ENCODE data around the gene SBF2.
"Not testable (repeated sequence)": the region's sequence is repeated elsewhere in the genome, so short reads cannot be mapped to it uniquely, and the experiment has no call there.

SBF2 gene

DNA sequence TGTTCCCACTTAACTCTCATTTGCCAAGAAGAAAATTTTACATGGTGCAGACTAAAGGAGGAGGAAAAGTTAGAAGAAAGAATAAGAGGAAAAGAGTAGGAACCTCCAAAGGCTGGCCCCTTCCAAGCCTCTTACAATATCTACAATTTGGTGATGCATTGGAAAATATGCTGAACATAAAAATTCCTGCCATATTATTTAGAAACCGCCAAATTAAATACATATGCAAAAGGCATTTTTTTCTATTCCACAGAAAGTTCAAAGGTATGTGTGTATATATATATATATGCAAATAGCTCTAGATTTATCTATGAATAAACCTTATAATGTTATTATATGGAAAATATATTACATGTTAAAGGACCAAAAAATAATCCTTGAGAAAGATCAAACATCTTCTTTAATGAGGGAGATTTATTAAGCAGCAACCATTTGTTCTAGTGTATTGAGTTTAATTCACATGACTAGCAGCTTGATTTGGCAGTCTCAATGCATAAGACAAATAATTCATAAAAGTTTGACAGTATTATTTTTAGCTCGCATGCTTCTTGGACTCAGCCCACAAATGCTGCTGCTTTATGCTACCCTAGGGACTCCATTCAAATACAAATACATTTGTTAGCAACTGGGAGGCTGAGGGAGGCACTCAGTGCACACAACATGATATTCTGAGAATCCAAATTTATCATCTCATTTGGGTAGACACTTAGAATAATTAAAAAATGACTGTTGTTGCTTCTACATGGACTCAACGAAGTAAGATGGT, 184.9 kb downstream of the SBF2 start:
- no peak for DNase-seq

DNA sequence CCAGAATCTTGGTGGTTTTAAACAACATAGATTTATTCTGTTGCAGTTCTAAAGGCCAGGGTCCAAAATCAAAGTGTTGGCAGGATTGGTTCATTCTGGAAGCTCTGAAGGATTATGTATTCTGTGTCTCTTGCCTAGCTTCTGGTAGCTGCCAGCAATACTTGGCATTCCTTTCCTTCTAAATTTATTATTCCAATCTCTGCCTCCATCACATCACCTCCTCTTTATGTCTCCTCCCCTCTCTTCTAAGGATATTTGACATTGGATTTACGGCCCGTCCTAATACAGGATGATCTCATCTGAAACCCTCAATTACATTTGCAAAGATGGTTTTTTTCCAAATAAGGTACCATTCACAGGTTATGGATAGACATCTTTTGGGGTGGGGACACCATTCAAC, 186.5 kb downstream of the SBF2 start:
- DNase-seq, result no peak

DNA sequence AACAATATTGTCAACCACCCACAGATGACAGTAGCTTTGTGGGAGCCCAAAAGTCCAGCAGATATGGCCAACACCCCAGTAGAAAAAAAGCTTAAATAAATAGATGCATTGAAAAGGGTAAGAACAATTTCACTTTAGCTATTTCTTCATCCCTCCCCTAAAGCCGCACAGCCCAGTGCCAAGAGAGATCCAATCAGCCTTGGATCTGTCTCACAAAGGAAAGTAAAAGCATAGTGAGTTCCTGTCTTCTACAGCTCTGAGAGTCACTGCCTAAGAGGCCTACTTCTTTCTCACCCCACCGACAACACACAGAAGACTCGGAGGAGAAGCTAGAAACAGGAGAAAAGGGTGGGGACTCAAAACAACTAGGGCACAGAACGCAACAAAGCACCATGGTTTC, 196.4 kb downstream of the SBF2 start:
- DNase-seq, result no peak

DNA sequence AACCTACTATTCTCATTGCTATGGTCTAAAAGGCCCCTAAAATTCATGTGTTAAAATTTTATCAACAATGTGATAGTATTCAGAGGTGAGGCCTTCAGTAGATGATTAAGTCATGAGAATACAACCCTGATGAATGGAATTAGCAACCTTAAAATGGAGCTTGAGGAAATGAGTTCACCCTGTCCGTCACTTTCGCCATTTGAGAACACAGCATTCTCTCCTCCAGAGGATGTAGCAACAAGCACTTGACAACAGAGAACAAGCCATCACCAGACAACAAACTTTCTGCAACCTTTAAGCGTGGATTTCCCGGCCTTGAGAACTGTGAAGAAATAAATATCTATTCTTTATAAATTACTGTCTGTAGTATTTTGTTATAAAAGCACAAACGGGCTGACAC, 197.0 kb downstream of the SBF2 start:
- DNase-seq, result no peak

DNA sequence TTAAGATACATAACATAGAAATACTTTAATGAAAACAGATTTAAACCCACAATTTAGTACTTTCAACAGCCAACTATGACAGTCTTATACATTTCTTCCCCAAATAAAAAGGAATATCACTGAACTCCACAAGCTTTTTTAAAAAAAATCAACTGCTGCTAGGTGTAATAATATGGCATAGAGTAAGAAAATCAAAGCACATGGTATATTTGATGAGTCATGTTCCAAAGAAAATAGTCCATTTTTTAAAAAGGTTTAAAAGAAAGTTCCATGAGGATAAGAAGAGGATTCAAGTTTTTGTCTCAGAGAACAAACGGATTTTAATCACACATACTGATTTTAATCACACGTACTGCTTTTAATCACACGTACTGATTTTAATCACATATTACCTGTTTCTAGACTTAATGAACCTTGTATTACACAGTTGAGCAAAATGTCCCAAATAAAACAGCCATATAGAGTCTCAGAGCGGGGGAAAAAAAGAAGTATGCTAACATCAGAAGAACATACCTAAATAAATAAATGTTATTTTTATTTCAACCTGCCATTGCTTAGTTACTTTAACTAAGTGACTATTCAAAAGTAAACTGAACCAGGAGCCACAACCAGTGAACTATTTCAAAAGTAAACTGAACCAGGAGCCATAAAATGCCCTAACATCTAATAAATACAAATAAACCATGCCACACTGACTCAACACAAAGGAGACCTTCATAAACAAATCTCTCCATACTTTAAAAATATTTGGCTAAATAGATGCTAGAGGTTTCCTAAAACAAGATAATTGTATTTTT, 198.4 kb downstream of the SBF2 start:
- no peak for DNase-seq

DNA sequence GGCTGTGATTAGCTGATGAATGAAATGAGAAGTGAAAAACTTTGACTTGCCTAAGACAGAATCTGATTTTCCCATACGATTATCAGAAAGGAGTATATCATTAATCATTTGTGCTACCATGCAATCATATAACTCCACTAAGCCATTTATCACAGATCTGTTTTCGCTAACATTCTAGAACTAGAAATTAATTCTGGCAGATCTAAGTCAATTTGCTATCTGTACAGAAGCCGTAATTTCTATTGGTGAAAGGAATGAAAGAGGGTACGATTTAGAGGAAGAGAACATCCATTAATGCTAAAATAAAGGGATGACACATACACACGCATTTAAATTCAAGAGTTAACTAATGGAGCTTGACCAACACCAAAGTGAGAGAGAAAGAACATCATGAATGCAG, 201.6 kb downstream of the SBF2 start:
- DNase-seq, result no peak

DNA sequence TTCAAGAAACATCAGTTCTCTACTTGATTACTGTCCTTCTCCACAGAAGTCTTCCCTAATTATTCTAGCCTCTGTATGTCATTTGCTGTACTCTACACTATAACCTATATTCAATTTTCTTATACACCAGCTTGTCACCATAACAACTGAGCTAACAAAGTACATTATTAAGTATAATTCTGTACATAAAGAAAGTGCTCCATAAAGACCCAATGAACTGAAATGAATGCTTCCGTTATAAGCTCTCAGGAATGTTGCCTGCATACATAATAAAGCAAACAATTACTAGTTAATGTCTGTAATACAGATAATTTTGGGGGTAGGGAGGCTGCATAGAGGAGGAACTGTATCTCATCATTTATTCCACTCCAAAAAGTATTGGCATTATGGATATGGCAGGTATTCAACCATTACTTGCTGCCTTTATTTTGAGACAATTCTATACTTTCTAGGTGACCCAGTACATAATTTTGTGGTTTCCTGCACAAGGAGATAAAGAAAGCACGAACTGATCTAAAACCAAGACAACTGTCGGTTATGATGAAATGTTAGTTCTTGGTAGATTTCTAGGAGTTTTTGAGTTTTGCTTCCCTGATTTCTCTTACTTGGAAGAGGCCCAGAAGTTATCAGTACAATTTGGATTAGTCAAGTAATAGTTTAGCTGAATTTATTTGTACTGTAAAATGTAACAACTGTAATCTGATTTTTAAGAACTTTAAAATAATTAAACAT, 202.5 kb downstream of the SBF2 start:
- no peak for DNase-seq

DNA sequence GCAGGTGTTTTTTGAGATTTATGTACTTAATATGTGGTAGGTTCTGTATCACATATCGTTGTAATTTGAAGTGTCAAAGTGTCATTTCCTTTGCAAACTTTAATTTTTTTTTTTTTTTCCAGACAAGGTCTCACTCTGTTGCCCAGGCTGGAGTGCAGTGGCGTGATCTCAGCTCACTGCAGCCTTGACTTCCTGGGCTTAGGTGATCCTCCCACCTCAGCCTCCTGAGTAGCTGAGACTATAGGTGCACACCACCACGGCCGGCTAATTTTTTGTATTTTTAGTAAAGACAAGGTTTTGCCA, 206.1 kb downstream of the SBF2 start:
- not testable (repeated sequence) for DNase-seq

DNA sequence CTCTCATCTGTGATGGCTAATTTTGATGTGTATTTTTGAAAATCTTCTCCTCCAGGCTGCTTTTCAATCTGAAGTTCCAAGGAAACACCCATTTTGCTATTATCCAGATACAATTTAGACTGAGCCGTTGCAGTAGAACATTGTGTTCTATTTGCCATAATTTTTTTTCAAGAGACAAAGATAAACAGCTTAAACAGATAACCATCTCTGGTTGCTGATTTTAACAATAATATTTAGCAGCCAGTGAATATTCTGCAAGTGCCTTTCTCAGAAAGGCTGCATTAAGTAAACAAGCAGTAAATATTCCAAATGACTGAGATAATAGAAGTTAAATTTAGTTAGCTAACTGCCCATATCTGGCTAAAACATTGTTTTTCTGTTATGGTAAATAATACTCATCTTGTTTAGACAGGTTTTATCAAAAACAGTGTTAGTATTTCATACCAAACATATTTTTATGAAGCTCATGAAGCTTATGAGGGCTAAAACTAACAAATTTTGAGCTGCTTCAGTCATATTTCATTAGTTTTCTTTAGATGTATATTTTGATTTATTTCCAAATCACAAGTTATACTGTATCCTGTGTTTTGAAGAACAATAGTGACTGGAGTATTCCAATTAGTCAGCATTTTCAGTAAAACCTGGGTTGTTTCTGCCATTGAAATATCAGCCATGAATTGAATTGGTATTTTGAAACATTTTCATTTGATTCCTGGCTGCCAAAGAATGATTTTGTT, 206.7 kb downstream of the SBF2 start:
- DNase-seq, result no peak

DNA sequence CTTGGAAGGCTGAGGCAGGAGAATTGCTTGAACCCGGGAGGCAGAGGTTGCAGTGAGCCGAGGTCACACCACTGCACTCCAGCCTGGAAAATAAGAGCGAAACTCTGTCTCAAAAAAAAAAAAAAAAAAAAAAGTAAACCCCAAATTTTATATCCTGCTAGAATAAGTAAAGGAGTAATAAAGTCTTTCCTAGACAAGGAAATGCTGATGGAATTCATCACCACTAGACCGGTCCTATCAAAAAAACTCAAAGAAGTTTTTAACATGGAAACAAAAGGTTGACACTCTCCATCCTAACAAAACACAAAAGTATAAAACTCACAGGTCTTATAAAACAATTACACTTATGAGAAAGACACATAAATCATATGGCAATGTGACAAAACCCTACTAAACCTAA, 213.9 kb downstream of the SBF2 start:
- DNase-seq, result no peak

DNA sequence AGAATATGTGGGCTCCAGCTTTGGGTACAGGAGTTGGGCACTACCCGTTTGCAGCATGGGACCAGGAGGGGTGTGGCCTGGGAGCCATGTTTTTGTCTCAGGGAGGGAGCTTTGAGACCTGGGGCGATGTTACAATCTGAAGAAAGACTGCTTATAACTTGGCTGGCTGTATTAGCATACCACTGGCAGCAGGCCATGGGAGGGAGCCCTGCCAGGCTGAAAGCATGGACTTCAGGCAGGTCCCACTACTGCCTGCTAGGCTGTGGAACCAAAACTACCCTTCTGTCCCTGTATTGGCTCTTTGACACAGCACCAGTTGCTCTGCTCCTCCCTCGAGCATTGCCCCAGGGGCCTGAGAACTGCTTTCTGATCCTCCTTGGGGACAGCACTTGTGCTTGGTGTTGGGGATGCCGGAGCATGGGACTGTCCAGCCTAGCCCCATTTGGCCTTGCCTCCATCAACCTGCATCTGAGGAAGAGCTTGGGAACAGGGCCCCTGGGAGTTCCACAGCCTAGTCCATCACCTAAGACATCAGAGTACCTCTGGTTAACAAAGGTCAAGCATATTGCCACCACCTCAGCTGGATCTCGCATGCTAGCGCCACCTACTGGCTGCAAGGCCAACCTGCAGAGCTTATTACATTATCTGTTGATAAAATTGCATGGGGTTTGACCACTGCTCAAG, 217.4 kb downstream of the SBF2 start:
- peak; percentile 57 for DNase-seq

DNA sequence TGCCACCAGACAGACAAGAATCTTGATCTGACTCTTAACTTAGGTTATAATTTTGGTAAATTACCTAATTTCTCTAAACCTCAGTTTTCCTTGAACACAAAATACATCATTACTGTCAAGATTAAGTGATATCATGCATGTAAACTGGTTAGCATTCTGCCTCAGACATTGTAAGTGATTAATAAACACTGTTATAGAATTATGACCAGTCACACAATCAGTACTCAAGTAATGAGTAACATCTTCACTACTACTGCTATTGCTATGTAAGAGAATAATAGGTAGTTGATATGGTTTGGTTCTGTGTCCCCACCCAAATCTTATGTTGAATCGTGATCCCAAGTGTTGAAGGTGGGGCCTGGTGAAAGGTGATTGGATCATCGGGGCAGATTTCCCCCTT, 218.9 kb downstream of the SBF2 start:
- DNase-seq, result no peak

DNA sequence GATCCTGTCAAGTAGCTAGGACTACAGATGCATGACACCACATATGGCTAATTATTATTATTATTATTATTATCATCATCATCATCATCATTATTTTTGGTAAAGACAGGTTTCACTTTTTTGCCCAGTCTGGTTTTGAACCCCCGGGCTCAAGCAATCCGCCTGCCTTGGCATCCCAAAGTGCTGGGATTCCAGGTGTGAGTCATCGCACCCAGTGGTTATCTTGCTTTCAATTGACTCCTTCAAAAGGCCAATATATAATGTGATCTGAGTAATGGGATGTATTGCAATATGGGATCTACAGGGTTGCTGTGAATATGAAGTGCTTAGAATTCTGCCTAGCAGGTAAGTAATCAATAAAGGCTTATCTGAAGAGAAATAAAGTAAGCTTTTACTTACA, 221.2 kb downstream of the SBF2 start:
- no peak for DNase-seq

DNA sequence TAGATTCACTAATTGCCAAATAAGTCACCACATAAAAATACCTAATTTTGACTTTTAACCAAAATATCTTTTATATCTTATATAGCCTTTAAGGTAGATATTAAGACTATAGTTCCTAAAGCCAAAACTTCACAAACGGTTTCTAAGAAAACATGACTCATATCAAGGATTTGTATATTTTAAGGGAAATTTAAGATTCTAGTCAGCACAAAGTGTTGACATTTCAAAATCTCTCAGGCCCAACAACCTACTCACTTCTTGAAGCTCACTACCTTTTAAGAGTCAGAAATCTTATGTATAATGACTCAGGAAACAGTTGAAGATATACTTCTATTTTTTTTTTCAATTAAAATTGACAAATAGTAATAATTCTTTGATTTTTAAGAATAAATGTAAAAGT, 221.9 kb downstream of the SBF2 start:
- no peak for DNase-seq

DNA sequence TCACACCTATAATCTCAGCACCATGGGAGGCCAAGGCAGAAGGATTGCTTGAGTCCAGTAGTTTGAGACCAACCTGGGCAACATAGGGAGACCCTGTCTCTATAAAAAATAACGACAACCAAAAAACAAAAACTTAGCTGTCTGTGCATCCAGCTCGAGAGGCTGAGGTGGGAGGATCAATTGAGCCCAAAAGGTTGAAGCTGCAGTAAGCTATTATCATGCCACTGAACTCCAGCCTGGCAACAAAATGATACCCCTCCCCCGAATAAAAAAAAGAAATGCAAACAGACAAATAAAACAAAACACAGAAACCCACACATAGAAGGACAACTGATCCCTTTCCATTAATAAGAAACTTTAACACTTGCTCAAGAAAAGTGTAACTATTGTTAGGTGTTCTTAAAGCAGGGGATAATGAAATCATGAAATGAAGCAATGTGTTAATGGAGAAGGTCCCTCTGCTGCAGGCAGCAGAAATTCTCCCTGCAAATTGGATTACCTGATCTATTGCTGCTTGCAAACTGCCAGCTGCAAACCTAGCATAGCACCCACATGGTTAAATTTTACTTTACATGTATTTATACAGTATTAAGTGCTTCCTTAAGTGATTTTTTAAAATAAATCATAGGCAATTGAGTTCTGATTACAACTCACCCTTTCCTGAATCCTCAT, 226.3 kb downstream of the SBF2 start:
- DNase-seq, result no peak

DNA sequence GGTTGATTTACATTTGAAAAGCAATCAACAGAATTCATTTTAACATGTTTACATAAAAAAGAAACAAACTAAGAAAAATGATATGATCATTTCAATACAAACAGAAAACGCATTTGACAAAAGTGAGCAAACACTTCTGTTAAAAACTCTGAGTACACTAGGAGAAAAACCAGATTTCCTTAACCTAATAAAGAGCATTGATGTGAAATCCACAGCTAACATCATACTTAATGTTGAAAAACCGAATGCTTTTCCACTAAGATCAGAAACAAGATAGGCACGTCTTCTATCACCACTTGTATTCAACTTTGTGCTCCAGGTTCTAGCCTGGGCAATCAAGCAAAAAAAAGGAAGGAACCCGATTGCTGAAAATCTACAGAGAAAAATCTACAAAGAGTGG, 227.6 kb downstream of the SBF2 start:
- DNase-seq, result no peak

DNA sequence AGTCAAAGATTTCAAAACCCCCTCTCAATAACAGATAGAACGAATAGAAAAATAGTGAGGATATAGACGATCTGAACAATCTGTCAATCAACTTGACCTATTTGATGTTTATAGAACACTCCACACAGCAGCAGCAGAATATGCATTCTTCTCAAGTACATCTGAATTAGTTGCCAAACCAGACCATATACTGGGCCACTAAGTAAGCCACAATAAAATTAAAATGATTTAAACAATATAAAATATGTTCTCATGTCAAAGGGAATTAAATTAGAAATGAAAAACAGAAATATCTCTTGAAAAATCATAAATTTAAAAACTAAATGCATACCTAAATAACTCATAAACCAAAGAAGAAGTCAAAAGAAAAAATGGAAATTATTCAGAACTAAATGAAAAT, 229.2 kb downstream of the SBF2 start:
- no peak for DNase-seq

DNA sequence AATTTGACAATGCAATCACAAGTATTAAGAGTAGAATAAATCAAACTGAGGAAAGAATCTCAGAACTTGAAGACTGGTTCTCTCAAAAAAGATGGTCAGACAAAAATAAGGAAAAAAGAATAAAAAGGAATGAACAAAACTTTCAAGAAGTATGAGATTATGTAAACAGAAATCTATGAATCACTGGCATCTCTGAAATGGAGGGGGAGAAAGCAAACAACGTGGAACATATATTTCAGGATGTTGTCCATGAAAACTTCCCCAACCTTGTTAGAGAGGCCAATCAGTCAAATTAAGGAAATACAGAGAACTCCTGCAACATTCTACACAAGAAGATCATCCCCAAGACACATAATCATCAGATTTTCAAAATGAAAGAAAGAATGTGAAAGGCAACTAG, 235.7 kb downstream of the SBF2 start:
- DNase-seq, result no peak

DNA sequence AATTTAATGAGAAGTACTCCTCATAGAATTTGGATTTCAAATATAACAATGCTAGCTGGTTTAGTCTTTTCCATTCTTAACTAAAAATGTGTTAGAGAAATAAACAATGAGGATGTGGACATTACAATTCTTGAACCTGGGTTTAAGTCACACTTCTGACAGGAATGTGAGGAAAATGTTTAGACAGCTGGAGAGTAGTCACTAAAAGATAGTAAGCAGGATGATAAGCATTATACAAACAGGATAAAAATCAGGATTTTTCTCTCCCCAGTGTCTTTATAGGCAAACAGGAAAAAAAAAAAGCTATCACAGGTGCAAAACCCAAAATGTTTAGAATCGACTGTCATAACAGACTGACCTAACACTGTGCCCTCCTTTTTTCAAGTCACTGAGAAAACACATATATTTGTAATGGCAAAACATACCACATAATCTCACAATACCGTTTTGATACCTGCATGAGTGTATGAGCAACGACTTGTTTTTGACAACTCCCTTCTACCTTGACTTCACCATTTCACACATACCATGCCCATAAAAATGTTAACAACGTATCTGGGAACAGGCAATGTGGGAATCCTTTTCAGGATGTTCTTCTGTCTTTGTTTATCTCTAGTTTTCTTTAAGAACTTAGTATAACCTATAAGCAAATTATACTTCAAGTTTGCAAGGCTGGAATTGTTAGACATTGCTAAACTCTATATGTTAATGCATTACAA, 242.0 kb downstream of the SBF2 start:
- no peak for DNase-seq

DNA sequence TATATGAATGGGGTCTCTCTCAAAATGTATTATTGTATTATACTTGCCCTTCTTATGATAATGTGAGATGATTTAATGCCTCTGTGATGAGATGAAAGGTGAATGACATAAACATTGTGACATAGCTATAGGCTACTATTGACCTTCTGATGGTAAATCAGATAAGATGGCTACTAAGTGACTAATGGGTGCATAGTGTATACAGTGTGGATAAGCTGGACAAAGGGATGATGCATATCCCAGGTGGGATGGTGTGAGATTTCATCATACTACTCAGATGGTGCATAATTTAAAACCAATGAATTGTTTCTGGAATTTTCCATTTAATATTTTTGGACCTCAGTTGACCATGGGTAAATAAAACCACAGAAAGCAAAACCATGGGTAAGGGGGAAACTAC, 243.5 kb downstream of the SBF2 start:
- no peak for DNase-seq

DNA sequence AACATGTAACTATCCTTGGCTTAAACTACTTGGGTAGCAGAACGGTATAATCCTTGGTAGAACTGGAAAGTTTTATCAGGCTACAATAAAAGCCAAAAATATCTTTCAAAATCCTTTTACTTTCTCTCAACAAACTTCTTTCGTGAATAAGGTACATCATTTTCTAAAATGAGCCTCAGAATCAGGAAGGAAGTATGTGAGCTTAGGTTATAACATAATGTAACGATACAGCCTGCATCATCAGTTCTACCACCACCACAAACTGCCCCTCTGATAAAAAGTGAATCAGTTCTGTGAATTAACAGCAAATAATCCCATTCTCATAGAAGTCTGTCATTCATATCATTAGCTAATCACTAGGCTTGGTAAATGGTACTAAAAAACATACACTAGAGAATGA, 244.3 kb downstream of the SBF2 start:
- no peak for DNase-seq

DNA sequence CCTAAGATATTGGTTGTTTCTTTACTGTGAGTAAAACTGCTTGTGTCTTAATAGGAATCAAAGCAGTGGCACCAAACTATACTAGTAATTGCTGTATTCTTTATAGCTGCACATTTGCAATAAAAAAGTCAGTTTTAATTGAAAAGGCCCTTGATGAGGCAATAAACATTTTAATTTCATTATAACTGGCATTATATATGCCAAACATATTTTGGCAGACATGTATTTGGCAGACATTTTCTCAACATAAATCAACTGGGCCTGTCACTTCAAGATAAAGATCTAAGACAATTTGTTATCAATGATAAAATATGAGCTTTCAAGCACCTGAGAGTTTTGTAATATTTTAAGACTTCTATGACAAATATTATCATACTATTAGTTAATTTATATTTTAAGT, 245.7 kb downstream of the SBF2 start:
- DNase-seq, result no peak

All from left hindlimb (tissue), 1 donor.